GM12878 (cell line): ENCODE data around the gene FKBP7. TPM values are rescaled to one million over a fixed set of nuclear protein-coding genes. Genes with fewer than 3 reads are reported as not detected.

Experiments used
- ATAC-seq: fragments of 200-7000 bp; cut with Tn5 transposase; 3 replicates; pipeline ENCODE4 v1.9.1; 2020; ENCODE audit warnings: mild to moderate bottlenecking, moderate library complexity
- BruUV-seq: library from RNA; stranded (reverse); fragments of 400-500 nt; replicated peaks from 2 replicates; lab custom pipeline; 2021; lab: Mats Ljungman, UMichigan
- CTCF ChIA-PET: fragments of 300-600 bp; sonication (Branson Sonifier 250); formaldehyde crosslinking; extraction: SDS; loops from one replicate; lab custom pipeline; 2021; ENCODE audit warnings: inconsistent platforms; lab: Yijun Ruan, JAX
- POLR2A ChIA-PET: fragments of 350-600 bp; formaldehyde crosslinking; extraction: SDS; loops from one replicate; lab custom pipeline; 2021; ENCODE audit warnings: inconsistent platforms; lab: Charles Lee
- RAD21 ChIA-PET: fragments of 300-600 bp; sonication (Branson Sonifier 250); formaldehyde crosslinking; loops from one replicate; lab custom pipeline; 2023; ENCODE audit warnings: antibody characterized with exemption; ENCODE audit not compliant: unreplicated experiment; lab: Charles Lee
- SMC1A ChIA-PET: fragments of 300-600 bp; sonication (Branson Sonifier 250); formaldehyde crosslinking; loops from one replicate; lab custom pipeline; 2023; ENCODE audit not compliant: unreplicated experiment, uncharacterized antibody; lab: Charles Lee
- DNase-seq: peaks from one replicate; pipeline ENCODE4 v3.0.0-alpha.2; 2011; ENCODE audit warnings: low read depth, low spot score
- FAIRE-seq: peaks from 3 replicates; lab custom pipeline; 2011; peaks lifted over from hg19 to GRCh38; lab: Jason Lieb, UNC
- H2AFZ ChIP-seq: 2 replicates; pipeline ENCODE4 v1.6.0; 2011; ENCODE audit warnings: low read depth, low read length, control low read depth; ENCODE audit not compliant: control insufficient read depth
- H3K27ac ChIP-seq: 2 replicates; pipeline ENCODE4 v1.5.1; 2011; ENCODE audit warnings: control low read depth; ENCODE audit not compliant: control insufficient read depth, insufficient read depth
- H3K27me3 ChIP-seq, 2 experiments: replicated peaks in 1 of 2; 2 replicates each; pipeline versions ENCODE4 v1.6.0 to v1.6.1; 2011; ENCODE audit warnings: low read length in 1 of 2; ENCODE audit not compliant: control insufficient read depth in 2 of 2, insufficient read depth in 2 of 2
- H3K36me3 ChIP-seq, 2 experiments: 2 replicates each; pipeline ENCODE4 v1.5.1; 2011; ENCODE audit warnings: low read length in 1 of 2; ENCODE audit not compliant: control insufficient read depth in 2 of 2, insufficient read depth in 2 of 2
- H3K4me1 ChIP-seq: 2 replicates; pipeline ENCODE4 v1.6.1; 2011; ENCODE audit warnings: mild to moderate bottlenecking, low read length, moderate library complexity, mixed read lengths; ENCODE audit not compliant: control insufficient read depth, insufficient read depth
- H3K4me2 ChIP-seq: 2 replicates; pipeline ENCODE4 v1.6.0; 2011; ENCODE audit warnings: control low read depth; ENCODE audit not compliant: control insufficient read depth, insufficient read depth
- H3K4me3 ChIP-seq: fragments of 200-600 bp; sonication (generic); 2 replicates; pipeline ENCODE4 v1.5.1; 2016
- H3K79me2 ChIP-seq: 2 replicates; pipeline ENCODE4 v1.6.0; 2011; ENCODE audit warnings: low read length; ENCODE audit not compliant: control insufficient read depth, insufficient read depth
- H3K9ac ChIP-seq: 2 replicates; pipeline ENCODE4 v1.8.0; 2011; ENCODE audit warnings: low read length, control low read depth, mixed read lengths; ENCODE audit not compliant: control insufficient read depth, insufficient read depth
- H3K9me3 ChIP-seq: replicated peaks from 3 replicates; pipeline ENCODE4 v1.5.1; 2011; ENCODE audit warnings: mild to moderate bottlenecking, low read length; ENCODE audit not compliant: control insufficient read depth, insufficient read depth
- H4K20me1 ChIP-seq: 2 replicates; pipeline ENCODE4 v1.6.0; 2011; ENCODE audit not compliant: control insufficient read depth, insufficient read depth
- ATF2 ChIP-seq: IDR thresholded peaks from 2 replicates; pipeline ENCODE4 v1.6.1; 2012; ENCODE audit warnings: low read length, inconsistent platforms
- BHLHE40 ChIP-seq, 2 experiments: fragments of 450-650 bp in 1 of 2; IDR thresholded peaks; 2 replicates each; pipeline ENCODE4 v1.6.1; 2011 to 2017; ENCODE audit warnings: low read depth in 2 of 2, borderline replicate concordance in 1 of 2, improper control_type of control experiment in 1 of 2, low read length in 1 of 2, mild to moderate bottlenecking in 1 of 2
- CBFB ChIP-seq: IDR thresholded peaks from 2 replicates; pipeline ENCODE4 v1.6.1; 2016; ENCODE audit warnings: antibody characterized with exemption, low read depth
- CHD2 ChIP-seq: IDR thresholded peaks from 2 replicates; pipeline ENCODE4 v1.6.1; 2011; ENCODE audit warnings: low read depth, low read length, improper control_type of control experiment, borderline replicate concordance
- CREB1 ChIP-seq: IDR thresholded peaks from 2 replicates; pipeline ENCODE4 v1.6.1; 2012; ENCODE audit warnings: low read depth, mild to moderate bottlenecking, inconsistent platforms
- DPF2 ChIP-seq: fragments of 450-650 bp; IDR thresholded peaks from 2 replicates; pipeline ENCODE4 v1.6.1; 2017; ENCODE audit warnings: mild to moderate bottlenecking
- HDAC2 ChIP-seq: fragments of 200-600 bp; sonication (generic); IDR thresholded peaks from 2 replicates; pipeline ENCODE4 v1.6.1; 2017
- MEF2B ChIP-seq: fragments of 450-650 bp; IDR thresholded peaks from 2 replicates; pipeline ENCODE4 v1.6.1; 2018; ENCODE audit warnings: mild to moderate bottlenecking, moderate library complexity; ENCODE audit not compliant: partially characterized antibody, poor library complexity, severe bottlenecking
- RAD51 ChIP-seq: fragments of 450-650 bp; IDR thresholded peaks from 2 replicates; pipeline ENCODE4 v1.6.1; 2016; ENCODE audit warnings: moderate library complexity, mild to moderate bottlenecking, inconsistent platforms
- SUPT20H ChIP-seq: IDR thresholded peaks from 2 replicates; pipeline ENCODE4 v1.6.1; 2011; ENCODE audit warnings: low read depth, mild to moderate bottlenecking, low read length, moderate library complexity, borderline replicate concordance; ENCODE audit not compliant: control insufficient read depth
- ZNF217 ChIP-seq: fragments of 450-650 bp; IDR thresholded peaks from 2 replicates; pipeline ENCODE4 v1.6.1; 2017; ENCODE audit warnings: antibody characterized with exemption, mild to moderate bottlenecking
- WGBS: methylation state at CpG from one replicate; pipeline ENCODE4 v1.1.6; 2016; ENCODE audit warnings: low lambda C conversion rate; ENCODE audit not compliant: insufficient replicate concordance, insufficient coverage; ENCODE audit errors: missing lambda C conversion rate; 5-methylcytosine and 5-hydroxymethylcytosine counted together
- in situ Hi-C: fragments of 300-500 bp; cut with MboI; formaldehyde crosslinking; loops from 9 replicates; pipeline ENCODE4 v1.14.3; 2018; ENCODE audit warnings: mixed read lengths
- intact Hi-C: fragments of 100-400 bp; cut with micrococcal nuclease; formaldehyde crosslinking; loops from one replicate; pipeline ENCODE4 v1.14.2; 2022; ENCODE audit not compliant: unreplicated experiment
- polyA plus RNA-seq, 11 experiments: library from polyadenylated mRNA; depleted of rRNA in 4 of 11; unstranded in 6 of 11; stranded (reverse) in 5 of 11; fragments of >200 nt; fragmentation: Nextera tagmentation in 4 of 11; fragmentation: Illumina TruSeq in 1 of 11; extraction: Ambion mirVana in 4 of 11; extraction: Trizol in 1 of 11; gene quantifications; 1 replicate in 1 of 11; 2 replicates in 10 of 11; pipeline versions ENCODE4 v1.2.1 to v1.2.3, GENCODE V29; 2011 to 2016; ENCODE audit warnings: inconsistent platforms in 2 of 11, missing spikeins in 2 of 11, low read depth in 1 of 11
- total RNA-seq, 4 experiments: library from RNA; depleted of rRNA in 3 of 4; stranded (reverse); fragments of >200 nt in 3 of 4; fragmentation: Illumina TruSeq in 1 of 4; extraction: Trizol in 1 of 4; gene quantifications; 2 replicates each; pipeline versions ENCODE4 v1.2.1 to v1.2.3, GENCODE V29; 2013 to 2021
- TF ChIP-seq, protein P1 (sequence below): IDR thresholded peaks from 2 replicates; pipeline ENCODE4 v1.6.1; 2011; ENCODE audit warnings: mild to moderate bottlenecking, low read depth, low read length, moderate library complexity; ENCODE audit not compliant: insufficient replicate concordance
- TF ChIP-seq, protein P2 (sequence below): IDR thresholded peaks from 2 replicates; pipeline ENCODE4 v1.6.1; 2012; ENCODE audit warnings: mild to moderate bottlenecking, low read depth, low read length
- TF ChIP-seq, protein P3 (sequence below): fragments of 450-650 bp; IDR thresholded peaks from 2 replicates; pipeline ENCODE4 v1.6.1; 2017; ENCODE audit warnings: mild to moderate bottlenecking, moderate library complexity

Gene FKBP7
- total and polyA plus RNA-seq, 10 of the 15 experiments (the other 5 are each of a cell fraction or from before 2014, with no cell fraction given) = 5.6 to 16.7 (median 12.5) TPM

GRCh38 chr2:178473373-178473772, 5.0 kb downstream of the FKBP7 start:
- H3K27ac ChIP-seq = no peak overlapping the region
- no peaks in the 10 kb centered on the region for H3K27me3 ChIP-seq
- H4K20me1 ChIP-seq = no peaks in the 10 kb centered on the region
- no peaks in the 10 kb centered on the region for H3K9me3 ChIP-seq
- H3K4me3 ChIP-seq = no peak overlapping the region
- no peak overlapping the region for H3K9ac ChIP-seq
- CTCF ChIA-PET = interaction anchor here (1.0 to 1.4 kb wide), 2 partner anchors 59 to 76 kb away, joined by 4 to 5 read pairs; no protein-coding TSS in a partner anchor
- no peak overlapping the region for H3K4me2 ChIP-seq
- FAIRE-seq = no peak
- RAD21 ChIA-PET = no interaction called here
- ATAC-seq = no peak
- H3K36me3 ChIP-seq = no peaks in the 10 kb centered on the region; a peak in 1 of 4 replicates
- BruUV-seq = no TSS peak
- no peak for DNase-seq
- peaks cover 6% of the 10 kb centered on the region; the same call in 1 of the 2 replicates for H3K79me2 ChIP-seq
- SMC1A ChIA-PET = no interaction called here
- 100% methylated on average over 2 of the region's 2 CpGs for WGBS
- intact Hi-C loops = loop anchor here (10.0 kb wide), 1 partner anchor 441 kb away; no protein-coding TSS in a partner anchor
- no peak overlapping the region for H2AFZ ChIP-seq
- POLR2A ChIA-PET = interaction anchor here (0.5 kb wide), 1 partner anchor 680 kb away, joined by 4 read pairs; no protein-coding TSS in a partner anchor
- in situ Hi-C loops = no loop called here
- H3K4me1 ChIP-seq = no peaks in the 10 kb centered on the region
- no peak for TF ChIP-seq ATF2
- TF ChIP-seq, protein P1, sequence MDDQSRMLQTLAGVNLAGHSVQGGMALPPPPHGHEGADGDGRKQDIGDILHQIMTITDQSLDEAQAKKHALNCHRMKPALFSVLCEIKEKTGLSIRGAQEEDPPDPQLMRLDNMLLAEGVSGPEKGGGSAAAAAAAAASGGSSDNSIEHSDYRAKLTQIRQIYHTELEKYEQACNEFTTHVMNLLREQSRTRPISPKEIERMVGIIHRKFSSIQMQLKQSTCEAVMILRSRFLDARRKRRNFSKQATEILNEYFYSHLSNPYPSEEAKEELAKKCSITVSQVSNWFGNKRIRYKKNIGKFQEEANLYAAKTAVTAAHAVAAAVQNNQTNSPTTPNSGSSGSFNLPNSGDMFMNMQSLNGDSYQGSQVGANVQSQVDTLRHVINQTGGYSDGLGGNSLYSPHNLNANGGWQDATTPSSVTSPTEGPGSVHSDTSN = no peak
- TF ChIP-seq, protein P2, sequence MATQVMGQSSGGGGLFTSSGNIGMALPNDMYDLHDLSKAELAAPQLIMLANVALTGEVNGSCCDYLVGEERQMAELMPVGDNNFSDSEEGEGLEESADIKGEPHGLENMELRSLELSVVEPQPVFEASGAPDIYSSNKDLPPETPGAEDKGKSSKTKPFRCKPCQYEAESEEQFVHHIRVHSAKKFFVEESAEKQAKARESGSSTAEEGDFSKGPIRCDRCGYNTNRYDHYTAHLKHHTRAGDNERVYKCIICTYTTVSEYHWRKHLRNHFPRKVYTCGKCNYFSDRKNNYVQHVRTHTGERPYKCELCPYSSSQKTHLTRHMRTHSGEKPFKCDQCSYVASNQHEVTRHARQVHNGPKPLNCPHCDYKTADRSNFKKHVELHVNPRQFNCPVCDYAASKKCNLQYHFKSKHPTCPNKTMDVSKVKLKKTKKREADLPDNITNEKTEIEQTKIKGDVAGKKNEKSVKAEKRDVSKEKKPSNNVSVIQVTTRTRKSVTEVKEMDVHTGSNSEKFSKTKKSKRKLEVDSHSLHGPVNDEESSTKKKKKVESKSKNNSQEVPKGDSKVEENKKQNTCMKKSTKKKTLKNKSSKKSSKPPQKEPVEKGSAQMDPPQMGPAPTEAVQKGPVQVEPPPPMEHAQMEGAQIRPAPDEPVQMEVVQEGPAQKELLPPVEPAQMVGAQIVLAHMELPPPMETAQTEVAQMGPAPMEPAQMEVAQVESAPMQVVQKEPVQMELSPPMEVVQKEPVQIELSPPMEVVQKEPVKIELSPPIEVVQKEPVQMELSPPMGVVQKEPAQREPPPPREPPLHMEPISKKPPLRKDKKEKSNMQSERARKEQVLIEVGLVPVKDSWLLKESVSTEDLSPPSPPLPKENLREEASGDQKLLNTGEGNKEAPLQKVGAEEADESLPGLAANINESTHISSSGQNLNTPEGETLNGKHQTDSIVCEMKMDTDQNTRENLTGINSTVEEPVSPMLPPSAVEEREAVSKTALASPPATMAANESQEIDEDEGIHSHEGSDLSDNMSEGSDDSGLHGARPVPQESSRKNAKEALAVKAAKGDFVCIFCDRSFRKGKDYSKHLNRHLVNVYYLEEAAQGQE = no peak
- TF ChIP-seq MEF2B = no peak
- TF ChIP-seq SUPT20H = no peak
- no peak for TF ChIP-seq CREB1
- TF ChIP-seq CBFB = no peak
- no peak for TF ChIP-seq BHLHE40 (IDR thresholded peaks at IDR 0.05; ENCODE audit: borderline replicate concordance in 1 of 2, low read depth in 2 of 2, low read length in 1 of 2)
- no peak for TF ChIP-seq RAD51
- no peak for TF ChIP-seq DPF2
- no peak for TF ChIP-seq HDAC2
- no peak for TF ChIP-seq ZNF217
- no peak for TF ChIP-seq CHD2
- TF ChIP-seq, protein P3, sequence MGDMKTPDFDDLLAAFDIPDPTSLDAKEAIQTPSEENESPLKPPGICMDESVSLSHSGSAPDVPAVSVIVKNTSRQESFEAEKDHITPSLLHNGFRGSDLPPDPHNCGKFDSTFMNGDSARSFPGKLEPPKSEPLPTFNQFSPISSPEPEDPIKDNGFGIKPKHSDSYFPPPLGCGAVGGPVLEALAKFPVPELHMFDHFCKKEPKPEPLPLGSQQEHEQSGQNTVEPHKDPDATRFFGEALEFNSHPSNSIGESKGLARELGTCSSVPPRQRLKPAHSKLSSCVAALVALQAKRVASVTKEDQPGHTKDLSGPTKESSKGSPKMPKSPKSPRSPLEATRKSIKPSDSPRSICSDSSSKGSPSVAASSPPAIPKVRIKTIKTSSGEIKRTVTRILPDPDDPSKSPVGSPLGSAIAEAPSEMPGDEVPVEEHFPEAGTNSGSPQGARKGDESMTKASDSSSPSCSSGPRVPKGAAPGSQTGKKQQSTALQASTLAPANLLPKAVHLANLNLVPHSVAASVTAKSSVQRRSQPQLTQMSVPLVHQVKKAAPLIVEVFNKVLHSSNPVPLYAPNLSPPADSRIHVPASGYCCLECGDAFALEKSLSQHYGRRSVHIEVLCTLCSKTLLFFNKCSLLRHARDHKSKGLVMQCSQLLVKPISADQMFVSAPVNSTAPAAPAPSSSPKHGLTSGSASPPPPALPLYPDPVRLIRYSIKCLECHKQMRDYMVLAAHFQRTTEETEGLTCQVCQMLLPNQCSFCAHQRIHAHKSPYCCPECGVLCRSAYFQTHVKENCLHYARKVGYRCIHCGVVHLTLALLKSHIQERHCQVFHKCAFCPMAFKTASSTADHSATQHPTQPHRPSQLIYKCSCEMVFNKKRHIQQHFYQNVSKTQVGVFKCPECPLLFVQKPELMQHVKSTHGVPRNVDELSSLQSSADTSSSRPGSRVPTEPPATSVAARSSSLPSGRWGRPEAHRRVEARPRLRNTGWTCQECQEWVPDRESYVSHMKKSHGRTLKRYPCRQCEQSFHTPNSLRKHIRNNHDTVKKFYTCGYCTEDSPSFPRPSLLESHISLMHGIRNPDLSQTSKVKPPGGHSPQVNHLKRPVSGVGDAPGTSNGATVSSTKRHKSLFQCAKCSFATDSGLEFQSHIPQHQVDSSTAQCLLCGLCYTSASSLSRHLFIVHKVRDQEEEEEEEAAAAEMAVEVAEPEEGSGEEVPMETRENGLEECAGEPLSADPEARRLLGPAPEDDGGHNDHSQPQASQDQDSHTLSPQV = no peak
